Measurements from ENCODE around the gene AUP1.

Gene AUP1

DNA sequence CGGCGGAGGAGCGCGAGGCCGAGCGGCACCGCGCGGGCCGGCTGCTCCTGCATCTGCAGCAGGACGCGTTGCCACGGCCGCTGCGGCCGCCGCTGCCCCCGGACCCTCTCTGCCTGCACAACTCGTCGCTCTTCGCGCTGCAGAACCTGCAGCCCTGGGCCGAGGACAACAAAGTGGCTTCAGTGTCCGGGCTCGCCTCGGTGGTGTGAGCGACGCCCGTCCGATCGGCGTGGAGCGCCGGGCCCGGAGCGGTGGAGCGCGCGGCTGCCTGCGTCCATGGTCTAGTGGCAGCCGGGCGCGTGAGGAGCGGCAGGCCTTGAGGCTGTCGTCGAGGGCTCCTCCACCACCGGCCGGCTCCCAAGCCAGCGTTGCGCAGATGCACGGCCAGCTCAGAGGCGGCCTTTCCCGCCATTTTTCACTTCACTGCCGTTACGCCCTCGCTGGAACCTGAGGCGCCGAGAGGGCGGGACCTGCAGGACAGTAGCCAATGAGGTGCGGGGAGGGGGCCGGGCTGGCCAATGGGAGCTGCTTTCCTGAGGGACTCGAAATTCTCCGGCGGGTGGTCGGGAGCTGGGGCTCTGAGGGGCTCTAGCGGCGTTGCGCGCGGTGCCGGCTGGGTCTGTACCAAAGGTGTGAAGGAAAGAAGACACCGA lies 13.4 kb downstream of the AUP1 start:
- H3K4me1 ChIP-seq (ENCODE audit: control insufficient read depth in 1 of 2, insufficient read depth in 2 of 2, low read length in 2 of 2): peaks cover 0 to 30% of the 10 kb centered on the region in 2 donors
- H3K27me3 ChIP-seq (ENCODE audit: low read depth, low read length): peaks cover 70% of the 10 kb centered on the region
- H3K36me3 ChIP-seq (ENCODE audit: control insufficient read depth in 1 of 2, insufficient read depth in 2 of 2, low read length in 2 of 2): no peaks in the 10 kb centered on the region
- H3K9me3 ChIP-seq (ENCODE audit: control insufficient read depth in 1 of 2, low read length in 2 of 2): no peaks in the 10 kb centered on the region
- H3K27ac ChIP-seq (ENCODE audit: low read length): no peak overlapping the region
- peak overlapping the region in 1 of 2 donors; percentile 62 for H3K4me3 ChIP-seq (ENCODE audit: low read depth in 1 of 2, low read length in 2 of 2)

GRCh38 chr2:74515271-74515980 lies 14.1 kb downstream of the AUP1 start:
- Histone ChIP-seq H3K27me3 (ENCODE audit: low read depth, low read length) (peaks cover 75% of the 10 kb centered on the region), H3K4me1 (ENCODE audit: control insufficient read depth in 1 of 2, insufficient read depth in 2 of 2, low read length in 2 of 2) (peaks cover 0 to 30% of the 10 kb centered on the region in 2 donors), H3K27ac (ENCODE audit: low read length) (no peak overlapping the region), H3K4me3 (ENCODE audit: low read depth in 1 of 2, low read length in 2 of 2) (peak overlapping the region in 1 of 2 donors; percentile 62), H3K9me3 (ENCODE audit: control insufficient read depth in 1 of 2, low read length in 2 of 2) (no peaks in the 10 kb centered on the region), H3K36me3 (ENCODE audit: control insufficient read depth in 1 of 2, insufficient read depth in 2 of 2, low read length in 2 of 2) (no peaks in the 10 kb centered on the region)

DNA sequence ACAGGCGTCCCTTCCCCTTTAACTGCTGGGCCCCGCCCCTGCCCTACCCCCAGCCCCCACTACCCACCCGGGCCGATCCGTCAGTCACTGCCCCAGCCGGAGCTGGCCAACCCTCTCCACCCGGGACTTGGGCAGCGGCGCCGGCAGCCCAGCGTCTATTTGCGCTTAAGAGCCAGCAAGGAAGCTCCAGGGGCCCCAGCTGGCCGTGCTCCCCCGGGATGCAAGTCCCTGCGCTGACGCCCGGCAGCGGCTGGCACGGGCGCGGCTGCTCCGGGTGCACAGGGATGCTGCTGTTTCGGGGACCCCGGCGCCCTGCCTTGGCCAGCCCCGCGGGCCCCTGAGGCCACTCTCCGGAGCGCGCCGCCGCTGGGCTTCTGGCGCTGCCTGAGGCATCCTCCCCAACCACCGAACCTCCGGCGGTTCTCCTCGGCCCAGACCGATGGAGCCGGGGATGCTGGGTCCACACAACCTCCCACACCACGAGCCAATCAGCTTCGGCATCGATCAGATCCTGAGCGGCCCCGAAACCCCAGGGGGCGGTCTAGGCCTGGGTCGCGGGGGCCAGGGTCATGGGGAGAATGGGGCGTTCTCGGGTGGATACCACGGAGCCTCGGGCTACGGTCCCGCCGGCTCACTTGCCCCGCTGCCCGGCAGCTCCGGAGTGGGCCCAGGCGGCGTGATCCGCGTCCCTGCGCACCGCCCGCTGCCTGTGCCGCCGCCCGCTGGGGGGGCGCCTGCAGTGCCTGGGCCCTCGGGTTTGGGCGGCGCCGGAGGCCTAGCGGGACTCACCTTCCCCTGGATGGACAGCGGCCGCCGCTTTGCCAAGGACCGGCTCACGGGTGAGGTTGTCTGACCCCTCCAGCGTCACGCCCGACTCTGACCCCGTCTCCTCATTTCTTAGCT lies 14.9 kb downstream of the AUP1 start, which contains the start of gene TLX2:
Gene TLX2 (plus strand): TSS at position 83 of the 903 bp plus-strand sequence. CDS start 357 bp downstream, at position 440.
- no peaks in the 10 kb centered on the region for H3K36me3 ChIP-seq (ENCODE audit: control insufficient read depth in 1 of 2, insufficient read depth in 2 of 2, low read length in 2 of 2)
- peak within 1 kb of the TSS in 1 of 2 donors; percentile 11 for H3K4me3 ChIP-seq (ENCODE audit: low read depth in 1 of 2, low read length in 2 of 2)
- peaks cover 79% of the 10 kb centered on the region for H3K27me3 ChIP-seq (ENCODE audit: low read depth, low read length)
- H3K27ac ChIP-seq (ENCODE audit: low read length): no peak within 1 kb of the TSS
- no peaks in the 10 kb centered on the region for H3K9me3 ChIP-seq (ENCODE audit: control insufficient read depth in 1 of 2, low read length in 2 of 2)
- H3K4me1 ChIP-seq (ENCODE audit: control insufficient read depth in 1 of 2, insufficient read depth in 2 of 2, low read length in 2 of 2): peaks cover 0 to 30% of the 10 kb centered on the region in 2 donors

GRCh38 chr2:74513605-74514367 lies 15.7 kb downstream of the AUP1 start:
- H3K4me1 ChIP-seq (ENCODE audit: control insufficient read depth in 1 of 2, insufficient read depth in 2 of 2, low read length in 2 of 2): peaks cover 0 to 30% of the 10 kb centered on the region in 2 donors
- no peak overlapping the region for H3K4me3 ChIP-seq (ENCODE audit: low read depth in 1 of 2, low read length in 2 of 2)
- no peaks in the 10 kb centered on the region for H3K9me3 ChIP-seq (ENCODE audit: control insufficient read depth in 1 of 2, low read length in 2 of 2)
- no peak overlapping the region for H3K27ac ChIP-seq (ENCODE audit: low read length)
- peaks cover 76% of the 10 kb centered on the region for H3K27me3 ChIP-seq (ENCODE audit: low read depth, low read length)
- no peaks in the 10 kb centered on the region for H3K36me3 ChIP-seq (ENCODE audit: control insufficient read depth in 1 of 2, insufficient read depth in 2 of 2, low read length in 2 of 2)

GRCh38 chr2:74512744-74513604 lies 16.5 kb downstream of the AUP1 start:
- Histone ChIP-seq H3K4me3 (ENCODE audit: low read depth in 1 of 2, low read length in 2 of 2) (no peak overlapping the region), H3K27ac (ENCODE audit: low read length) (no peak overlapping the region), H3K9me3 (ENCODE audit: control insufficient read depth in 1 of 2, low read length in 2 of 2) (no peaks in the 10 kb centered on the region), H3K27me3 (ENCODE audit: low read depth, low read length) (peaks cover 68% of the 10 kb centered on the region), H3K36me3 (ENCODE audit: control insufficient read depth in 1 of 2, insufficient read depth in 2 of 2, low read length in 2 of 2) (no peaks in the 10 kb centered on the region), H3K4me1 (ENCODE audit: control insufficient read depth in 1 of 2, insufficient read depth in 2 of 2, low read length in 2 of 2) (peaks cover 0 to 36% of the 10 kb centered on the region in 2 donors)

- Histone ChIP-seq H3K36me3 (ENCODE audit: control insufficient read depth in 1 of 2, insufficient read depth in 2 of 2, low read length in 2 of 2) (peaks cover 0 to 6% of the 10 kb centered on the region in 2 donors), H3K4me1 (ENCODE audit: control insufficient read depth in 1 of 2, insufficient read depth in 2 of 2, low read length in 2 of 2) (peaks cover 6 to 39% of the 10 kb centered on the region in 2 donors), H3K27ac (ENCODE audit: low read length) (no peak overlapping the region), H3K4me3 (ENCODE audit: low read depth in 1 of 2, low read length in 2 of 2) (no peak overlapping the region), H3K9me3 (ENCODE audit: control insufficient read depth in 1 of 2, low read length in 2 of 2) (no peaks in the 10 kb centered on the region), H3K27me3 (ENCODE audit: low read depth, low read length) (peaks cover 57% of the 10 kb centered on the region)
Measured at GRCh38 chr2:74511104-74511989, 18.2 kb downstream of the AUP1 start.

DNA sequence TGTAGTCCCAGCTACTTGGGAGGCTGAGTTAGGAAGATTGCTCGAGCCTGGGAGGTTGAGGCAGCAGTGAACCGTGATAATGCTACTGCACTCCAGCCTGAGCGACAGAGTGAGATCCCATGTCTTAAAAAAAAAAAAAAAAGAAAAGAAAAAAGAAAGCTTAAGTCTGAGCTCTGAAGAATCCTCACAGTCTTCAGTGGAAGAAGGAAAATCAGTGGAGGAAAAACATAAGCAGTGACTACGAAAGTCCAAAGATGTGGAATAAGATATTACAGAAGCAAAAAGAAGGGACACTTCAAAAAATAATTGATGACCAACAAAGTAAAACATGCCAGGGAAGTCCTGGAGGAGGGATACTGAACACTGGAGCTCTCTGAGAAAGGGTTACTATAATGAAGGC lies 19.2 kb downstream of the AUP1 start:
- Histone ChIP-seq H3K27ac (ENCODE audit: low read length) (no peak overlapping the region), H3K4me3 (ENCODE audit: low read depth in 1 of 2, low read length in 2 of 2) (no peak overlapping the region), H3K27me3 (ENCODE audit: low read depth, low read length) (peaks cover 48% of the 10 kb centered on the region), H3K9me3 (ENCODE audit: control insufficient read depth in 1 of 2, low read length in 2 of 2) (no peaks in the 10 kb centered on the region), H3K36me3 (ENCODE audit: control insufficient read depth in 1 of 2, insufficient read depth in 2 of 2, low read length in 2 of 2) (peaks cover 5 to 13% of the 10 kb centered on the region in 2 donors), H3K4me1 (ENCODE audit: control insufficient read depth in 1 of 2, insufficient read depth in 2 of 2, low read length in 2 of 2) (peaks cover 14 to 39% of the 10 kb centered on the region in 2 donors)

DNA sequence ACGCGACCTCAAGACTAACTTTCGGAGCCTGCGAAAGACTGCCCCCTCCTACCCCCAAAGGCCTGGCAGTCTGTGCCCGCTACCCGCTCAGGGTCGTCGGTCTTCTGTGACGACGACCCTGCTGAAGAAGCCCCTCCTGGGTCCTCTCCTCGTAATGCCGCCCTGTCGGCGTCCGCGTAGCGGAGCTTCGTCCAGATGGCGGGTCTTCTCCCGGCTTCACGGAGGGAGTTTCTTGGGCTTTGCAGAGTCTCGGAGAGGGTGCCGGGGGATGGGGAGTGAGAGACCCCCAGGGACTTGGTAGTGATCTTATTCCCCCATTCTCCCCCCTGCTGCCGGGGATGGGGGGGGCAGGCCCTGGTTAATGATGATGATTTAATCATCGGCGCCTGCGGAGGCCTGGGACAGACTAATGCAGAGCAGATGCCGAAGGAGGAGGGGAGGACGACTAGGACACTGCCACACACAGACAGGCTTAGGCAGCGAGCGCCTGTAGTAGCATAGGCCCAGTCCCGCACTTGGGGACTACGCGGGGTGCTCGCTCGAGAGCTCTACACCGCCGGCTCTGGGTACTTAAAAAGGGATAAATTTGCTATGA lies 21.5 kb downstream of the AUP1 start:
- Histone ChIP-seq H3K4me3 (ENCODE audit: low read depth in 1 of 2, low read length in 2 of 2) (peak overlapping the region; percentile 86 to 88), H3K4me1 (ENCODE audit: control insufficient read depth in 1 of 2, insufficient read depth in 2 of 2, low read length in 2 of 2) (peaks cover 19 to 45% of the 10 kb centered on the region in 2 donors), H3K27ac (ENCODE audit: low read length) (peak overlapping the region; percentile 98), H3K27me3 (ENCODE audit: low read depth, low read length) (peaks cover 25% of the 10 kb centered on the region), H3K9me3 (ENCODE audit: control insufficient read depth in 1 of 2, low read length in 2 of 2) (no peaks in the 10 kb centered on the region), H3K36me3 (ENCODE audit: control insufficient read depth in 1 of 2, insufficient read depth in 2 of 2, low read length in 2 of 2) (peaks cover 13 to 26% of the 10 kb centered on the region in 2 donors)

Data from muscle layer of duodenum (tissue), 2 donors.